Medulla oblongata (tissue), 1 donor: ENCODE results near the gene BTBD9.

ENCODE experiments used
- DNase-seq: peaks from one replicate; pipeline ENCODE4 v3.0.0-alpha.2; 2015; ENCODE audit errors: extremely low spot score

Gene BTBD9

DNA sequence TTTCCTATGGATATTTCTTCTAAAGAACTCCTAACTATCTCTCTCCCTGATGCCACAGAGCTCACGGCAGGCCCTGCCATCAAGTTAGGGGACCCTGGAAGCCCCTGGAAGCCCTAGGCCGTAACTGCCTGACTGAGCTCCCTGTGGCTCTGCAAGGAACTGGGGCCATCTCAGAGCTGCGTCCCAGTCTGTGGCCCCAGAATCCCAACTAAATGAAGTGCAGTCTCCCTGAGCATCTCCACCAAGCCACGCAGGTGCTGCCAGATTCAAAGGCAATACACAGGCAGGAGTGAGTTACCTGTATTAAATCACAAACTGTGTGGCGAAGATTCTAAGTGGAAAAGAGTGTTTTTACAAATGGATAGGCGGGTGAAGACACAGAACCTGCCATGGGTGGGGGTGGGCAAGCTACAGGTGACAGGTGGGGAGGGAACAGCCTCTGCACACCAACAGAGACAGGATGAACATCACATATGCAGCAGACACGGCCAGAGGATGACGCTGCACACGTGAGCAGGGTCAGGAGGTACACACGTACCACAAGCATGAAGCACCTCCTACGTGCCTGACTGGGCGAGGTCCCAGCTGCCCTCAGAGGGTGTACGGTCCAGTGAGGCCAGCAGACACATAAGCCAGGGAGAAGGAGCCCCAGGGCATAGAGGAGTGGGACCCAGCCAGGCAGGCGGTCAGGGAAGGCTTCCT is 461.7 kb downstream of the BTBD9 start:
- no peak for DNase-seq

GRCh38 chr6:38176797-38177751 is 462.7 kb downstream of the BTBD9 start:
- no peak for DNase-seq

DNA sequence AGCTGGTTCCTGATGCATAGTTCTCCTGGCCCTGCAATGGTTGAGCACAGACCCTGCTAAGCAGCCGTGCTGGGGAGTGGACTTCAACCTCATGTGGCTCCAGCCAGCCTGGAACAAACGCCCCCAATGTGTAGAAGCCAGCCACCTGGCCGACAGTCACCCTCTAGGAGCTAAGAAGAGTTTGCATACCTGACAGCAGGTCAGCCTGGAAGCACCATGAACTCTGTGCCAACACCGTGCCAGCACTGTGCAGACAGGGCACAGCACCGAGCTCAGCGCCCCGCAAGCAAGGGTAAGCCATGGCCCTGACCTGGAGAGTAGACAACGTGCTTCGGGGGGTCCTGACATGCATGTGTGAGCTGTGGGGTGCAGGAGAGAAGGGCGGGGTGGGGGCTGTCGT is 463.9 kb downstream of the BTBD9 start:
- no peak for DNase-seq

GRCh38 chr6:38174806-38175495 is 464.8 kb downstream of the BTBD9 start:
- DNase-seq, result no peak

GRCh38 chr6:38174315-38174714 is 465.4 kb downstream of the BTBD9 start:
- DNase-seq, result no peak

- DNase-seq, result no peak
Measured at GRCh38 chr6:38173909-38174308, 465.8 kb downstream of the BTBD9 start.

- no peak for DNase-seq
Measured at GRCh38 chr6:38172739-38173410, 466.9 kb downstream of the BTBD9 start.

DNA sequence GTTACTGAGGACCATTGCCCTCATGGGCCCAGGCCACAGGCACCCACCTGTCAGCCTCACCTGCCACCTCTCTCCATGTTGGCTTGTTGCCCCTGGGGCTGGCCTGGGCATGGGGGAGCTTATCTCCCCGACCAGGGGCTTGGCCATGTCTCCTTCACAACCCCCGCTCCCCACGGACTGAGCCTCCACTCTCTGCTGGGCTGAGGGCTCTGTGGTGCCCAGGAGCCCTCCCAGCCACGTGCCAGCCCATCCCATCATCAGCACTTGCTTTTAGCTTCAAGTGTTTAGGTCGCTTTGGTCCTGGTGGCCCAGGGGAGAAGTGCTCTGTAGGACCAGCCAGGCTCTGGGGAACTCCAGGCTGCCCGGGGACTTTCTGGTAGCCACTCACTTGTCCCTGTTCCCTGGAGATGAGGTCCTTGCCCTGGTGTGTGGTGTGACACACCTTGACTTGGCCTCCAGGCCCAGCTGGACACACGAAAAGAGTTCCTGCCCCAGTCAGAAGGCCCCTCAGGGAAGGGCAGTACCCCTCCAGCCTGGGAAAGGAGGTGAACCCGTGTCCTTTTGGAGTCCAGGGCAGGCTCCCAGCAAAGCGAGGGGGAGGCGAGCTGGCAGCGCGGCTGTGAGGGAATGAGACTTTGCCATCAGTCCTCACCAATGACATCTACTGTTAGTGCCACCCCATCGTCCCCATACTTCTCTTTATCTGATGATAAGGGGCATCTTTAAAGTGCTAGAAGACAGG is 467.6 kb downstream of the BTBD9 start:
- DNase-seq, result no peak

DNA sequence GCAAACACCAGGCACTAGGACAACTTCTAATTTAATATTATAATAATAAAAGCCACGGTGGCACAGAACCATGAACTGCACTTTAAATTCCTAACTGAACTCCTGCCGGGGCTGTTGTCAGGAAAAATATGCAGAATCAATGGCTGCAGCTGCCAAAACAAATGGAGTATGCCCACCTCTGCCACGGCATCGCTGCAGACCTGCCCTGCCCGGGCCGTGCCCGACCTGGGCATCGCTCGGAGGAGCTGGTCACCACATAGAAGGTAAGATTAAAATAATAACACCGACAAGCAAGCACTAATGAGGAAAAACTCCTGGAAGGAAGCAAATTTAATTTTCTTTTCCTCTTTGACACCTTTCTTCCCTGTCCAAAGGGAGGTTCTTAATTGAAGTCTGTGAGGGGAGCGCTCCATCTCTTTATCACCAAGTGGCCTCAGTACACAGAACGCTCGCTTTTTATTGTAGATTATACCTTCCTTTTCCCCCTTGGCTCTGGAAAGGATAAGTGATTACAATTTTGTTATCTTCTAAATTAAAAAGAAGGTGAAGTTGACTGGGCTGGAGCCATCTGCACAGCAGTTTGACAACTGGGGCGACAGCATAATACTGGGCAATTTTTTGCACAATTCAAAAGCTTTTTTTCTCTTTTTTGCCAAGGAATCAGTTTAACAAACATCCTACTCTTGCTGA is 468.9 kb downstream of the BTBD9 start:
- DNase-seq, result no peak

- no peak for DNase-seq
Measured at GRCh38 chr6:38169977-38170526, 469.7 kb downstream of the BTBD9 start.

- DNase-seq, result no peak
Measured at GRCh38 chr6:38169221-38169976, 470.3 kb downstream of the BTBD9 start.

GRCh38 chr6:38168699-38169098 is 471.0 kb downstream of the BTBD9 start:
- no peak for DNase-seq

GRCh38 chr6:38168126-38168525 is 471.6 kb downstream of the BTBD9 start:
- DNase-seq, result no peak

DNA sequence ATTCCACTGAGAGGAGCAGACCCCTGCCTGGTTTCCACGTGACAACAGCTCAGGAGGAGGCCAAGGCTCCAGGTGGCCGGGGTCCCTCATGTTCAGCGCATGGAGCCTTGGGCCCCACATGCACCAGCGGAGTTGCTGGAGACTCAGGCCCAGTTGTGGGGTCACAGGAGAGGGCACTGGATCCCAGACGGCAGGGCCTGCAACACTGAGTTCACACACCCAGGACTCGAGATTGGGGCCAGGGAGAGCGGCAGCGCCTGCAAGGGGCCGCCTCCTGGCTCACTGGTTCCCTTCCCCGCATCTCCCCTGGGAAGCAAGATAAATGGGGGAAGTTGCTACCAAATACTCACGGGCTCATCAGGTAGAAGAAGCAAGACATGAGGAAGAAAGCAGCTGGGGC is 472.1 kb downstream of the BTBD9 start:
- no peak for DNase-seq

- DNase-seq, result no peak
Measured at GRCh38 chr6:38166411-38167240, 473.1 kb downstream of the BTBD9 start.

DNA sequence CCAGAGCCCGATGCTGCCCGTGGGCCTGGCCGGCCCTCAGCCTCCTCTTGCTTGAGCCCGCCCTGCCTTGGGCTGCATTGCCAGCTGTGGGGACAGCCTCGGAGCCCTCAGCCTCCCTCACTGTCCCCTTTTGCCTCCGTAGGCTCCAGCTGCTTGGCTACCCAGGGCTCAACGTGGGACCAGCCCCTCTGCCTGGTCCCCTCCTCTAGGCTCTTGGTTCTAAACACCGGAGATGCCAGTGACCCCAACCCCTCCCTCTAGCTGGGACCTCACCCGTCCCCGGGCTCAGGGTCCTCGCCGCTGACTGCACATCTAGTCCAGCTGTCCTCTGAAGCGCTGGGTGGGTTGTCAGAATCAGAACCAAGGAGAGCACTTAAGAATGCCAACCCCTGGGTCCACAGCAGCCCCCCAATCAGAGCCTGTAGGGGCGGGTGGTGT is 475.0 kb downstream of the BTBD9 start:
- no peak for DNase-seq

- DNase-seq, result no peak
Measured at GRCh38 chr6:38164131-38164481, 475.6 kb downstream of the BTBD9 start.
